Spinal cord (tissue), 10 donors: ENCODE results near the gene IGF1. TPM values are rescaled to one million over a fixed set of nuclear protein-coding genes. Genes with fewer than 3 reads are reported as not detected.

Experiments
- DNase-seq, 6 donors: peaks; one replicate each; pipeline versions ENCODE4 v3.0.0 to v3.0.0-alpha.2; 2013 to 2015; ENCODE audit warnings: low spot score in 6 of 6, low read depth in 4 of 6
- H3K27ac ChIP-seq: one replicate; pipeline ENCODE4 v1.5.1; 2013; ENCODE audit warnings: low read depth, low read length, control low read depth
- H3K27me3 ChIP-seq: one replicate; pipeline ENCODE4 v1.6.1; 2013; ENCODE audit warnings: low read length; ENCODE audit not compliant: control insufficient read depth, insufficient read depth
- H3K36me3 ChIP-seq: one replicate; pipeline ENCODE4 v1.6.1; 2013; ENCODE audit warnings: low read length; ENCODE audit not compliant: control insufficient read depth, insufficient read depth
- H3K4me1 ChIP-seq: one replicate; pipeline ENCODE4 v1.6.1; 2013; ENCODE audit warnings: low read length; ENCODE audit not compliant: control insufficient read depth, insufficient read depth
- H3K4me3 ChIP-seq: one replicate; pipeline ENCODE4 v1.5.1; 2013; ENCODE audit warnings: low read depth, low read length, control low read depth
- H3K9me3 ChIP-seq: one replicate; pipeline ENCODE4 v1.6.1; 2013; ENCODE audit warnings: low read length; ENCODE audit not compliant: control insufficient read depth, insufficient read depth
- WGBS: methylation state at CpG from one replicate; pipeline ENCODE4 v1.1.5; 2013; ENCODE audit warnings: missing lambda C conversion rate; ENCODE audit not compliant: insufficient coverage; 5-methylcytosine and 5-hydroxymethylcytosine counted together
- polyA plus RNA-seq, 2 donors: library from polyadenylated mRNA; unstranded; fragments of 120-200 nt; gene quantifications; one replicate each; pipeline ENCODE4 v1.2.1, GENCODE V29; 2013; ENCODE audit not compliant: insufficient read length in 2 of 2
- total RNA-seq, 2 donors: library from RNA; depleted of rRNA in 1 of 2; stranded (reverse); fragments of 120-200 nt in 1 of 2; fragments of >200 nt in 1 of 2; gene quantifications; one replicate each; pipeline versions ENCODE4 v1.2.3 to v1.2.4, GENCODE V29; 2013 to 2014
- donor health status: healthy.

The IGF1 gene
- total and polyA plus RNA-seq, 4 donors = 4.6 to 22.9 (median 13.0) TPM

DNA sequence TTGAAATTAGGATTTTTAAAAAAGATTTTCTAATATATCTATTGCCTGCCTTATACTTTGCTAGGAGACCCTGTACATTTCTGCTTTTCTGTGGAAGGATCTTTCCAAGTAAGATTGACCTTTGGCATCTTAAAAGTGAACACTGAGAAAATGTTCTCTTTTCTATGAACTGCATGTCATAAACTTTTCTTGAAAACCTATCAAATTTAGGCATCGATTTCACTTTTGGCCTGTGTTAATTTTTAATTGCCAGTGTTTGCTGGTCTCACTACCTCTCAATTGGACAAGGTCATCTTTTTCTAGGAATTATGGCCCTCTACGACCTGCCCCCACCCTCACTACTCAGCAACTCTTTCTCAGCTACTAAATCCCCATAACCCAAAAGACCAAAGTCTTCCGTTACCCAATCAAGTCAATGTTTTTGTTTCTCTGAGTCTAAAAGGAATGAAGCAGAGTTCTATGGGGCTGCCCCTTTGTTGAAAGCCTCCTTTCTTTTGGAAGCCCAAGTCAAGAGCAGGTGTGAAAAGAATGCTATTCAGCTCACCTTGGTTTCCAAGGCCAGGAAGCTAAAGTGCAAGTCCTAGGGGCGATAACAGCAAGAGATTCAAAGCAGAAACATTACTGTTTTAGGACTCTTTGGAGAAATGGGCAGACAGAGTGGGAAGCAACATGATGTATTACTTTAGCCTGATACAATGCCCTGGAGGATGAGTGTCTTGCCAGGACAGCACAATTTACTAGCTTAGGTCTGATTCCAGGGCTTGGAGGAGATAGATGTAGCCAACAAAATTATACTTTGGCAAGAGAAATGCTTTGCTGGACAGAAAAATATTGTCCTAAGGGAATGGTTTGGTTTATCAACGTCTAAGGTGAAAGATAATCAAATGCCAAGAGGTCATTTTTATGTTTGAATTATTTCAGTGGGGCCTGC, 55.0 kb downstream of the IGF1 start:
- 70% methylated on average over 3 of the region's 5 CpGs for WGBS
- DNase-seq = no peak

DNA sequence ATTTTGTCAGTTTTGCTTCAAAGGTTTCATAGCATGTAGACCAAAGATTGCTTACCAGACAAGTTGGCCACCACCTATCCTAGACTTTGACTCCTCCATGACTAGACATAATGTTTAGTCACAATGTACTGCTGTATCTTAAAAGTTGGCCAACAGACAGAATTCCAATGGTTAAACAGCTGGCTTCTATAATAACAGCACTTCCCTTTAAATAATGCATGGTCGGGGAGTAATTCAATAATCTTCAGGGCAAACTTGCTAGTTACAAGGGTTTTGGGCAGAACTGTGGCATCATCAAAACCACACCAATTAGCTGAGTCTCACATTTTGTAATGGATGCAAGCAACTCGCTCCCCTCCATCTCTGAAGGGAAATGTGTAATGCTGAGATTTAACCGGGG, 56.9 kb downstream of the IGF1 start:
- Histone ChIP-seq H3K27ac (no peak overlapping the region), H3K4me3 (no peak overlapping the region), H3K9me3 (peaks cover 1% of the 10 kb centered on the region), H3K4me1 (peaks cover 5% of the 10 kb centered on the region), H3K27me3 (no peaks in the 10 kb centered on the region), H3K36me3 (no peaks in the 10 kb centered on the region)
- 83% methylated on average over 1 of the region's 3 CpGs for WGBS
- DNase-seq = peak in 1 of 6 donors; percentile 27

More for the DNA sequence above, 55.0 kb downstream of the IGF1 start:
- H3K9me3 ChIP-seq = no peaks in the 10 kb centered on the region
- no peak overlapping the region for H3K27ac ChIP-seq
- H3K36me3 ChIP-seq = no peaks in the 10 kb centered on the region
- H3K27me3 ChIP-seq = no peaks in the 10 kb centered on the region
- H3K4me1 ChIP-seq = peaks cover 5% of the 10 kb centered on the region
- H3K4me3 ChIP-seq = no peak overlapping the region

GRCh38 chr12:102421802-102422583, 58.4 kb downstream of the IGF1 start:
- Histone ChIP-seq H3K9me3 (peaks cover 1% of the 10 kb centered on the region), H3K27ac (no peak overlapping the region), H3K4me1 (no peaks in the 10 kb centered on the region), H3K27me3 (no peaks in the 10 kb centered on the region), H3K36me3 (no peaks in the 10 kb centered on the region), H3K4me3 (no peak overlapping the region)
- WGBS = no CpG with 5 or more reads among the region's 5 CpGs
- DNase-seq = no peak

DNA sequence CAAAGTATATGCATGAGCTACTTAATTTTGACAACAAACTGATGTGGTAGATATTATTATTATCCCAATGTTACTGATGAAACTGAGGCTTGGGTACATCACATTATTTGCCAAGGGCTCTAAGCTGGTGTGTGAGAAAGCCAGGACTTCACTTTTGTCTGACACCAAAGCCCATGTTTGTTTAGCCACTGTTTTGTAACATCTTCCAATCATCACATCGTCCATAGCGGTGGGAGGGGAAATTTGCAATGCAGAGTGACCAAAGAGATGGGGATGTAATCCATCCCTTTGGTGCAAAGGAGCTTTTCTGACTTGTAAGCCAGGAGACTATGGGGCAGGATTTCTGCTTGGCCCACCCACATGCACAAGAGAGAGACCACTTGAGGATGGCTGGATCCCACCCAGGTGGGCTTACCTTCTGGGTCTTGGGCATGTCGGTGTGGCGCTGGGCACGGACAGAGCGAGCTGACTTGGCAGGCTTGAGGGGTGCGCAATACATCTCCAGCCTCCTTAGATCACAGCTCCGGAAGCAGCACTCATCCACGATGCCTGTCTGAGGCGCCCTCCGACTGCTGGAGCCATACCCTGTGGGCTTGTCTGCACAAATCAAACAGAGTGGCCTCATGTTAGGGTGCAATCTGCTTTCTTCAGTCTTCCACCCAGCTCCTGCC, 61.1 kb downstream of the IGF1 start:
- no peaks in the 10 kb centered on the region for H3K4me1 ChIP-seq
- WGBS = 95% methylated on average over 9 of the region's 11 CpGs

GRCh38 chr12:102417055-102417454, 63.3 kb downstream of the IGF1 start:
- no peaks in the 10 kb centered on the region for H3K4me1 ChIP-seq
- WGBS = 100% methylated on average over 1 of the region's 2 CpGs
- H3K9me3 ChIP-seq = peaks cover 1% of the 10 kb centered on the region
- no peaks in the 10 kb centered on the region for H3K36me3 ChIP-seq
- no peak overlapping the region for H3K27ac ChIP-seq
- no peak for DNase-seq
- H3K4me3 ChIP-seq = no peak overlapping the region
- H3K27me3 ChIP-seq = no peaks in the 10 kb centered on the region

More for the DNA sequence above, 61.1 kb downstream of the IGF1 start:
- Histone ChIP-seq H3K9me3 (peaks cover 1% of the 10 kb centered on the region), H3K27ac (no peak overlapping the region), H3K4me3 (no peak overlapping the region), H3K27me3 (no peaks in the 10 kb centered on the region), H3K36me3 (no peaks in the 10 kb centered on the region)
- DNase-seq = no peak

- Histone ChIP-seq H3K36me3 (no peaks in the 10 kb centered on the region), H3K4me1 (no peaks in the 10 kb centered on the region), H3K9me3 (peaks cover 1% of the 10 kb centered on the region), H3K4me3 (no peak overlapping the region), H3K27me3 (no peaks in the 10 kb centered on the region), H3K27ac (no peak overlapping the region)
- no peak for DNase-seq
- WGBS = 90% methylated on average over 1 of the region's 1 CpG
Measured at GRCh38 chr12:102415515-102415914, 64.8 kb downstream of the IGF1 start.

DNA sequence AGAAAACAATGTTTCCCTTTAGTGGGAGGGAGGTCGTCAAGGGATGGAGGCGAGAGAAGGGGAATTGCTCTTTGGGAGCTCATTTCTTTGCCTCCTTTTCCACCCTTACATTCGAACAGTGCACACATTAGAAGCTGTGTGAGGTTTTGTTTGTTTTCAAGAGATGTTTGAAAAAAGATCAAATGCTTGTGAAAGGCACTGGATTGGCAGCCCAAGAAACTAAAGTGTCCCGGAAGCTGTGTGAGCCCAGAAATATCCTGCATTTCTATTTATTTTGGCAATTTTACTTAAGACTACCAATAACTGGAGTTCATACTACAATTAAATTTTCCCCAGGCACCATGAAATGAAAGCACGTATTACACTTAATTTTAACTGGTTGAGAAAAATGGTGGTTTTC, 67.0 kb downstream of the IGF1 start:
- DNase-seq = no peak
- no CpG with 5 or more reads among the region's 5 CpGs for WGBS
- Histone ChIP-seq H3K27ac (no peak overlapping the region), H3K9me3 (no peaks in the 10 kb centered on the region), H3K27me3 (no peaks in the 10 kb centered on the region), H3K4me1 (no peaks in the 10 kb centered on the region), H3K36me3 (no peaks in the 10 kb centered on the region), H3K4me3 (no peak overlapping the region)

GRCh38 chr12:102410511-102410910, 69.9 kb downstream of the IGF1 start:
- H3K9me3 ChIP-seq = no peaks in the 10 kb centered on the region
- no peak for DNase-seq
- no peaks in the 10 kb centered on the region for H3K36me3 ChIP-seq
- no peak overlapping the region for H3K27ac ChIP-seq
- no peak overlapping the region for H3K4me3 ChIP-seq
- no peaks in the 10 kb centered on the region for H3K4me1 ChIP-seq
- no peaks in the 10 kb centered on the region for H3K27me3 ChIP-seq

DNA sequence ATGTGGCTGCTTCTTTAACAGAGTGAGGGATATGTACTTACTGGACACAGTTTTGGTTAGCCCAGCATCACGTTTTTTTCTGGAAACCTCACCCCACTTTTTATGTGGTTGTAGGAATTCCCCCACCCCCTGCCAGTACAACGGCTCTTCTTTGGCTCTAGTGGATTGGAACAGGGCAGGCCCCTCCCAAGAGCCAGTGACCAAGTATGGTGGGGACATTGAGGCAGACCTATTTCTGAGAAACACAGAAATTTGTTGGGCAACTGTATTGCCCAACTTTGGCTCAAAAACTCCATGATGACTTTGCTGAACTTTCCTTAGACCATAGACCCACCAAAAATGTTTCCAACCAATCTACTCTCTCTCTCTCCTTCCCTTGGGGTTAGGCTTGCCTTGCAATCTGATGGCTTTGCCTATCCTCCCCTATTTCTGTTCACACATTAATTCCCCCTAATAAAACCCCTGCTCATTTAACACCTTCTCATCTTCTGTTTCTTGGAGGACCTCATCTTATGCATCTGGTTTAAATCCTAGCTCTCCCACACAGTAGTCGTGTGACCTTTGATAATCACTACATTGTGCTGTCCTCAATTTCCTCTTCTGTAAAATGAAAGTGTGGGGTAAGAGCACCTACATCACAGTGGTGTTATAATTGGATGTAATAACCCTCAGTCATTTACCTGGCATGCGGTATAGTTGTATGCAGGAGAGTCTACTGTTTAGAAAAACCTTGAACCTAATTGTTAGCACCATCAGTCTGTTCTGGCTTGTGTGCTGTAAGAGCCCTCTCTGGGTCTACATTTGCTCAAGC, 71.7 kb downstream of the IGF1 start:
- no peaks in the 10 kb centered on the region for H3K4me1 ChIP-seq
- DNase-seq = no peak
- no CpG with 5 or more reads among the region's 4 CpGs for whole genome bisulfite sequencing
- no peaks in the 10 kb centered on the region for H3K9me3 ChIP-seq
- no peak overlapping the region for H3K4me3 ChIP-seq
- no peaks in the 10 kb centered on the region for H3K36me3 ChIP-seq
- H3K27ac ChIP-seq = no peak overlapping the region
- H3K27me3 ChIP-seq = no peaks in the 10 kb centered on the region
